ENCODE results near the gene PPP2R3B.
"Not testable (repeated sequence)": the region's sequence is repeated elsewhere in the genome, so short reads cannot be mapped to it uniquely, and the experiment has no call there.

Gene PPP2R3B

DNA sequence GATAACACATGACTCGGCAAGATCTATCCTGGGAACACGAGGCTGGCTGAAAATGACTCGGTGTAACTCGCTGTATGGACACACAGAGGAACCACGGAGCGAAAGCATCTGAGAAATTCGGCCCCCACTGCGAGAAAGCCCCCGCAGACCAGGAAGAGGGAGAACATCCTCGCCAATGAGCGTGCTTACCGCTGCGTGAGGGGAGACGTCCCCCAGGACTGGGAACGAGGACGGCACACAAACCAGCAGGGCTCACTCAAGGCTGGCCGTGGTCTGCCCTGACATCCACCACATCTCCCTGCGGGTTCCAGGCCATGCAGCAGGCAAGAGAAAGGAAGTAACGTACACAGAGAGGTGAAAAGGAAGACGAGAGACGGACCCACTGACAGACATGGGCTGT, 50.5 kb downstream of the PPP2R3B start:
- no peak for DNase-seq

DNA sequence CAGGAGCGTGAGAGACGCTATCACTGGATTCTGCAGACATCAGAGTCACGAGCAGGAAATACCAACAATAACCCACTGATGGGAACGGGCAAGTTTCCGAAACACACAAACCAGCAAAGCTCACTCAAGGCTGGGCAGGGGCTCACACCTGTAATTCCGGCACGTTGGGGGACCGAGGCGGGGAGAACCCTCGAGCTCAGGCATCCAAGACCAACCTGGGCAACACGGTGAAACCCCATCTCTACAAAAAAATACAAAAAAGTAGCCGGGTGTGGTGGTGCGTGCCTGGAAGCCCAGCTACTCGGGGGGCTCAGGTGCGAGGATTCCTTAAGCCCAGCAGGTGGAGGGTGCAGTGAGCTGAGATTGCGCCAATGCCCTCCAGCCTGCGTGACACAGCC, 51.0 kb downstream of the PPP2R3B start:
- no peak for DNase-seq

DNA sequence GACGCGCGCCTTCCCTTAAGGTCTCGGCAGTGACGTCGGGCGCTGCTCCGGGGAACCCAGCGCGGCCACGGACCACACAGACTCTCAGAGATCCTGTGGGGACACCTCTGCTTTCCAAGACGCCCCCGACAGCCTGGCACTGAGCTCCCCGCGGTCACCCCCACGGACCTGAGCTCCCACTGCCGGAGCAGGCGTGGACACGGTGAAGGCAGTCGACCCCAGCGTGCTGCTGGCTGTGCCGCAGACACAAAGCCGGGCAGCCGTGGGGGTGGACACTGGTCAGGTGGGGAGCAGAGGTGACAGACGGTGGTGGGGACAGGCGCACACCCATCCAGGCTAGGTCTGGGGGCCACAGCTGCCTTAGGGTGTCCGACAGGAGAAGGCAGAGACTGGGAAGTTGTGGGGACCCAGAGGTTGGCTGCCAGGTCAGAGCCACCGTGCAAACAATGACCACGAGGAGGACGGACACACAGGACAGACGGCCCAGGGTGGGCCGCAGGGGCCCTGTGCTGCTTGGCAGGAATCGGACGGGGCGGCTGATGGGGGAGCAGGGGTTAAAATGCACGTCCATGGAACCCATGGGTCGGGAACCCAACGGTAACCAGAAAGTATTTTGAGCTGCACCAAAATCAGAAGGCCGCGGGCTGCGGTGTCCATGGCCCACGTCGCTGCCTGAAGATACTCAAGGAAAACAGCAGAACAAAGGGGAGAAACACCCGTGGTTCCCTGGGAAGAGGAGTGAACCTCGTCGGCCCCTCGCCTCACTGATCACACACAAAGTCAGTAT, 51.5 kb downstream of the PPP2R3B start:
- DNase-seq: no peak

DNA sequence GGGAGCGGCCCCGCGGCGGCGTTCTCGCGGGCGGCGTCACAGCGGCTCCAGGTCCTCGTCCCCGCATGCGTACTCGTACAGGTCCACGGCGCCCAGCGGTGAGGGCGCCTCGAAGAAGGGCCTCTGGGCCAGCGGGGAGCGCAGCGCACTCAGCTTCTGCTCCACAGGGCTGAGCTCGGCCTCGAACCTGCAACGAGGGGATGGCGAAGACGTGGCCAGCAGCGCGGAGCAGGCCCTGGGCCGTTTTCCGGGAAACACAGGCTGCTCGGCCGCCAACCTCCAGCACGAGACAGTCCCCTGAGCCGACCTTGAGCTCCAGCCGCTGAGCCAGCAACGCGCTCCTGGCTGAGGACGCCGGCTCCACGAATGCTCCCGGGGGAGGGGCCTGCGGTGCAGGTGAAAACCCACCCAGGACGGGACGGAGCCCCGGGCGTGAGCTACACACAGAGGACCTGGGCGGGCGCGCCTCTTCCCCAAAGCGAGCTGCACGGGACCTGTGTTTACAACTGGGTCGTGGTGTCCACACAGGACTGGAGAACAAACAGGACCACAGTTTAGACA, 52.3 kb downstream of the PPP2R3B start:
- DNase-seq: no peak

DNA sequence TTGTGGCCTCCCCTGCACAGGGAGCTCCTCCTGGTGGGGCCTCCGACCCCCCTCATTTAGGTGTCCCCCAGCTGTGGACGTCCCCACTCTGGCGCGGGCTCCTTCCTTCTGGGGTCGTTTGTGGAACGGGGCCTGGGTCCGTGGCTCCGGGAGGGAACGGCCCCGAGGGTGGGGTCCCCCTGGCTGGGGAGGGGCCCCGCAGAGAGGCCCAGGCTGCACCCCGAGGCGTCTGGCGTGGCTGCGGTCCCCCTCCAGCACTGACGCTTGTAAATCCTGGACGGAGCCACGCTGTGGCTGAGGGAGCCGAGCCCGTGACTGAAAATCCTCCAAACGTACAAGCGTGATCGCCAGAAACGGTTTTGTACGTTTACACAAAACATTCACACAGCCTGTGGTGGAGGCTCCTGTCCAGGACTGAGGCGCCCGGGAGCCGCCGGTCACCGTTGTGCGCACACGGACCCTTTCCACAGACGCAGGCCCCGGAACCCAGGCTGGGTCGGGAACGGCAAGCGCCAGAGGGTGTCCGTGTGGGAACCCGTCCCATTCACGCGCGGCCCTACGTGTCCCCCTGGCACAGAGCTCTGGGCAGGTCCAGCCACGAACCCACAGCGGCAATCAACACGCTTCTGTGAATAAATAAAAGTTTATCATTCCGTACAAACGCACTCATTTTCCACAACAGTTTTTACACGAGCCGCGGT, 52.9 kb downstream of the PPP2R3B start:
- no peak for DNase-seq

DNA sequence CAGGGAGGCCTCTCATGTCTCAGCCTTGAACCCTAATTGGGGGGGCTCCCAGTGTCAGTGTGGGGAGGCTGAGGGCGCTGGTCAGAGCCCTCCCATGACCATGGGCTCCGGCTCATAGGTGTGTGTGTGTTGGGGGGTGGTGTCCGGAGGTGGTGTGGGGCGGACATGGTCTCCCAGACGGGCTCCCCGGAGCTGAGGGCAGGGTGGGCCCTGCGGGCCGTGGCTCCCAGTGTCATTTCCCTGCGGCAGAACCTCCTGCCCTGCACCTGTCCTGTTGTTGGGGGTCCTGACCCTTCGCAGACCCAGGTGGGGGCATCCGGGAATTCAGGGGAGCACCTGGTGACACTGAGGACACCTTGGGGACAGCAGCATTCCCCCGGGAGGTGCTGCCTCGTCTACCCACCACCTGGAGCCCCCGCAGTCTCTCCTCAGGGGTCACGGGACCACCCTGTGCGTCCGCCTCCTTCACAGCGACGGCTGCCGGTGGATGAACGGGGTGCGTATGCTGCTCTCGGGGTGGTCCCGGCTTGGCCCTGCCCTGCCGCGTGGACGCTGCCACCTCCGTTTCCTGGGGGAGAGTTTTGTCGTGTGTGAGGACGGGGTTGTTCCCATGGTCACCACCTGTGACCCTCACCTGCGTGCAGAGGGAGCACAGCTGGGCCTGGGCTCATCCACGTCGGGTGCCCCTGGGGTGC, 53.6 kb downstream of the PPP2R3B start:
- DNase-seq: no peak

DNA sequence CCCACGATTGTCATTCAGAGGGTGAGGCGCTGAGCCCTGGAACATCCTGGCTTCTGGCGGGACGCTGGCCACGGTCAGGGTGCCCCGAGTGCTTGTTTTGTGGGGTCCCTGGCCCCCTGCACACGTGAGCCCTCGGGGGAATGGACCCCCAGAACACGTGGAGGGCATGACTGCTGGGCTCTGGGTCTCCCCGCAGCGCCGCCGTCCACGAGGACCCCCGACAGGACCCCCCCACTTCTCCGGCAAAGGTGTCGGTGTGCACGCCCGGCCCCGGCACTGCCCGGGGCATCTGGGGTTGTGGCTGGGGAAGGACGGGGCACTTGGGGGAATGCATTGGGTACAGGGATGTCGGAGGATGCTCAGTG, 54.2 kb downstream of the PPP2R3B start:
- no peak for DNase-seq

DNA sequence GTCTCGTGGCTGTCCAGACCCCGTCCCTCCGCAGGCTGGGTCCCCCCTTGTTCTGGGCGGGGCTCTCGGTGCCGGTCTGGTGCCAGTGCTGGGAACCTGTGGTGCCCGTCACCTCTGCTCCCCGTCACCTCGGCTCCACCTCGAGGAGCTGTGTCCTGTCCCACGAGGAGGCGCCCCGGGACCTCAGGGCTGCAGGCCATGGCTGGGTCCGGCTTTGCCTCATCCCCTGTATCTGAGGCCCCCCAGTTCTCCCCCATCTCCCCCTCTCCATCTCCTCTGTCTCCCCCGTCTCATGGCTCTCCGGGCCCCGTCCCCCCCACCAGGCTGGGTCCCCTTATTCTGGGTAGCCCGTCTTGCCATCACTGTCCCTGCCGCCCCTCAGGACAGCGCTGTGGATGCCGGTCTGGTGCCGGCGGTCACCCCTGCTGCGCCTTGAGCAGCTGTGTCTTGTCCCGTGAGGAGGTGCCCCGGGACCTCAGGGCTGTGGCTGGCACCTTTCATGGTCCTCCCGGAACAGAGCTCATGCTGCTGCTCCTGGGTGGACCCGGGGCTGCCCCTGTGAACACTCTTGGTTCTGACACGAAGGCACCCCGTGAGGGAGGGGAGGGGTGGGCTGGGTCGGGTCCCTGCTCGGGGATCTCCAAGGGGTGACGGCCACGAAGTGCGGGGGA, 54.7 kb downstream of the PPP2R3B start:
- DNase-seq: no peak

DNA sequence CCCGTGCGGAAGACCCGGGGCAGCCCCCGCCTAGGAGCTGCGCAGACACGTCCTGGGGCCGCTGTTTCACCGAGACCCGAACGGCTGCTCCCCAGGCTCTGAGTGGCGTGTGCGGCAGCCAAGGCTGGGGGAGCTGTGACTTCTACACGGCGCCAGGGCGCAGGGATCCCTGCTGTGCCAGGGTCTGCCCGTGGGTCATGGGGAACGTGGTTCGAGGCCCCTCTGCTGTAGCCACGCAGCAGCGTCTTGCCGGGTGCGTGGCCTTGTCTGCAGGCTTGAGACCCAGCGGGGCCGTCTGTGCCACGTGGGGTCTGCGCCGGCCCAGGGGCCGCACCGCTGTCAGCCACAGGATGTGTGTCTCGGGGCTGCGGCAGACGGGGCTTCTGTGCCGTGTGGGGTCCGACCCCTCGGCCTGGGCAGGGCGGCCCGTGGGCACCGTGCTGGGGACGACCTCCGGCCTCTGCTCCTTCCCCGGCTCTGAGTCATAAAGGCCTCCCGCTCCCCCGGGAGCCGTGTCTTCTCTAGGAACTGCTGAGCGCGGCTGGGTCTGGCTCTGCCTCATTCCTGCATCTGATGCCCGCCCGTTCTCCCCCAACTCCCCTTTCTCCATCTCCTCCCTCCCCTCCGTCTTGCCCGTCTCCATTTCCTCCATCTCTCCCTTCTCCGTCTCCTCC, 55.4 kb downstream of the PPP2R3B start:
- DNase-seq: no peak

DNA sequence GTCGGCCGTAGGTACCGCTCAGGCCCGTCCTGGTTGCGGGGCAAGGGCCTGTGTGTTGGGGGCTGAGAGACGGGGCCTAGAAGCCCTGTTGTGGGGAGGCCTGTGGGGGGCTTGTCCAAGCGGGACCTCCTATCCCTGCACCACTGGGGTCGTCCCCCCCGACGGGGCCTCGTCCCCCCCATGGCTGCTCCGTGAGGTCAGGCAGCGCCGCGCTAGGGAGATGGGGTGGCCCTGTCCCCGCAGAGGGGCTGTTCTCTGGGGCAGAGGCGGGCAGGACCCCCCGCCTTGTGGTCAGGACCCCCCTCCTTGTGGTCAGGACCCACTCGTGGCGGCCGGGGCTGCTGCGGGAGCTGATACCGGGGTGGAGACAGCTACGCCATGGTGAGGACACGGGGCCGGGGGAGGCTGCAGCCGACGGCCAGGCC, 56.0 kb downstream of the PPP2R3B start:
- DNase-seq: no peak

DNA sequence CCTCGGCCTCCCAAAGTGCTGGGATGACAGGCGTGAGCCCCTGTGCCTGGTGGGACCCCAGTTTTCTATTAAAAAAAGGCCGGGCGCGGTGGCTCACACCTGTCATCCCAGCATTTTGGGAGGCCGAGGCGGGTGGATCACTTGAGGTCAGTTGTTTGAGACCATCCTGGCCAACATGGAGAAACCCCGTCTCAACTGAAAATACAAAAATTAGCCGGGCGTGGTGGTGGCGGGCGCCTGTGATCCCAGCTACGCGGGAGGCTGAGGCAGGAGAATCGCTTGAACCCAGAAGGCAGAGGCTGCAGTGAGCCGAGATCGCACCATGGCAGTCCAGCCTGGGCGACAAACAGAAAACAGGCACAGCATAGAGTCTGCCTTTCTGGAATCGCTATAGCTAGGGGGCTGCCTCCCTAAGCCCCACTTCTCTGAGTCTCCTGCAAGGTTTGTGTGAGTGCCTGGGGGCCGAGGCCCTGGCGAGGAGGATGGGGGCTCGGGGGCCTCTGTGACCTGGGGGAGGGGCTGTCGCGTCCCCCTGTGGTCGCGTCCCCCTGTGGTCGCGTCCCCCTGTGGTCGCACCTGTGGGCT, 56.5 kb downstream of the PPP2R3B start:
- DNase-seq: not testable (repeated sequence)

DNA sequence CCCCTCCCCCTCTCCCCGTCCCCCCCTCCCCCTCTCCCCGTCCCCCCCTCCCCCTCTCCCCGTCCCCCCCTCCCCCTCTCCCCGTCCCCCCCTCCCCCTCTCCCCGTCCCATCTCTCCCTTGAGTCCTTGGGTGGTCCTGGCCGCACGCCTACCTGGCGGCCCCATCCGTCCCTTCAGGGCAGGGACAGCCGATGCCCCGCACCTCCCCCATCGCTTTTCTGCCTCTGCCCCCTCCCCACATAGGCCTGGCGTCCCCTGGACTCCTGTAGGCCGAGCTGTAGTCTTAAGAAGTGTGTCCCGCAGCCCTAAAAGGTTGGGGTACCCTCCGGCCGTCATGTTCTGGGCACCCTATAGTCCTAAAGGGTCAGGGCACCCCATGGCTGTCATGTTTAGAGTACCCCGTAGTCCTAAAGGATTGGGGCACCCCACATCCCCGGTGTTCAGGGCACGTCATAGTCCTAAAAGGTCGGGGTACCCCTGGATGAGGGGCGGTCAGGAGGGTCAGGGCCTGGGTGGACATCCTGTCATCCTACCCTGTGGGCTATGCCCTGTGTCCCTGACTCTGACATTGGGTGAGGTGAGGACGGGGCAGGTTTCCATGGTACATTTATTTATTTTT, 57.3 kb downstream of the PPP2R3B start:
- no peak for DNase-seq

DNA sequence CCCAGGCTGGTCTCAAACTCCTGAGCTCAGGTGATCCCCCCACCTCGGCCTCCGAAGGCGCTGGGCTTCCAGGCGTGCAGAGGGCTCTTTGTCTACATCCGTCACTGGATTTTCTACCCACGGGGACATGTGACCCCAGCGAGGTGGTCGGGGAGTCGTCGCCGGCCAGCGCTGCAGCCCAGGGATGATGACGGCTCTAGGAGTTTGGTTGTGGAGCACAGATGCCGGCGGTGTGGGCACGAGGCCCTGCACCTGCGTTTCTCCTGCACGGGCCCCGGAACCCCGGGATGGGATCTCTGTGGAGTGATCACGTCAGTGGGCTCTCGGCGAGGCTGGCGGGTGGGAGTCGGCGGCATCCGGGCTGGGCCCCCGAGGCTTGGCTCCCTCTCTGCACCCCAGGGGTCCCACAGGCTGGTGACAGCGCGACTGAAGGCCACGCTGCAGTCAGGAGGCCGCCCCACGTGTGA, 59.0 kb downstream of the PPP2R3B start:
- DNase-seq: no peak

DNA sequence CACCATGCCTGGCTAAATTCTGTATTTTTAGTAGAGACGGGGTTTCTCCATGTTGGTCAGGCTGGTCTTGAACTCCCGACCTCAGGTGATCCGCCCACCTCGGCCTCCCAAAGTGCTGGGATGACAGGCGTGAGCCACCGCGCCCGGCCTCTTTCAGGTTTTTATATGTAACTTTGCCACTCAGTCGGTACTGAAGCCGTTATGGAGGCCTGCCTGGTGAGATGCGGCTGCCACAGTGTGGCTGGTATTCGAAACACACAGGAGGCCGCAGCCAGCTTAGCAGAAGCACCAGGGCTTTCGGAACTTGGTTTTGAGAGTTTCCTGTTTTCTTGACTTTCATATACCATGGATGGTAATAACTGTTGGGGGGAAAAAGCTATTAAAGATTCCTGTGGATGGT, 62.0 kb downstream of the PPP2R3B start:
- DNase-seq: not testable (repeated sequence)

DNA sequence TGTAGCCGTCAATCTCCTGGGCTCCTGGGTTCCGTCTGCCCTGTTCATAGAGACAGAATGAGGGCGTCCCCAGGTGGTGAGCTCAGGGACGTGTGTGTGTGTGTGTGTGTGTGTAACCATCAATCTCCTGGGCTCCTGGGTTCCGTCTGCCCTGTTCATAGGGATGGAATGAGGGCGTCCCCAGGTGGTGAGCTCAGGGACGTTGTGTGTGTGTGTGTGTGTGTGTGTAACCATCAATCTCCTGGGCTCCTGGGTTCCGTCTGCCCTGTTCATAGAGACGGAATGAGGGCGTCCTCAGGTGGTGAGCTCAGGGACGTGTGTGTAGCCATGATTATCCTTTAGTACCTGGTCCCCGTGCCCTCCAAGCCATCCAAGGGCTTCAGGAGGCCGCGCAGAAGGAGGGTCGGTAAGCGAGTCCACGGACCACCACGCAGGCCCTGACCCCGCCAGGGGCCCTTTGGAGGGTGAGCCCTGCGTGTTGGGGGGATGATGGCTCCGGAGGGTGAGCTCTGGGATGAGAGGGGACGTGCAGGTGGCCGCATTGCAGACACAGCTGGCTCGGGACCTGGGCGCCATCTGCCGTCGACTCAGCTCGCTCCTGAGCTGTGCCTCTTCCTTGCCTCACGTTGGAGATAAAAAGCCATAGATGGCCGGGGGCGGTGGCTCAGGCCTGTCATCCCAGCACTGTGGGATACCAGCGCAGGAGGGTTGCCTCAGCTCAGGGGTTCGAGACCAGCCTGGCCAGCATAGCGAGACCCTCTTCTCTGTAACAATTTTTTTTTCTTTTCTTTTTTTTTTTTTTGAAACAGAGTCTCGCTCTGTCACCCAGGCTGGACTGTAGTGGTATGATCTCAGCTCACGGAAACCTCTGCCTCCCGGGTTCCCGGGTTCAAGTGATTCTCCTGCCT, 62.7 kb downstream of the PPP2R3B start:
- DNase-seq: no peak

DNA sequence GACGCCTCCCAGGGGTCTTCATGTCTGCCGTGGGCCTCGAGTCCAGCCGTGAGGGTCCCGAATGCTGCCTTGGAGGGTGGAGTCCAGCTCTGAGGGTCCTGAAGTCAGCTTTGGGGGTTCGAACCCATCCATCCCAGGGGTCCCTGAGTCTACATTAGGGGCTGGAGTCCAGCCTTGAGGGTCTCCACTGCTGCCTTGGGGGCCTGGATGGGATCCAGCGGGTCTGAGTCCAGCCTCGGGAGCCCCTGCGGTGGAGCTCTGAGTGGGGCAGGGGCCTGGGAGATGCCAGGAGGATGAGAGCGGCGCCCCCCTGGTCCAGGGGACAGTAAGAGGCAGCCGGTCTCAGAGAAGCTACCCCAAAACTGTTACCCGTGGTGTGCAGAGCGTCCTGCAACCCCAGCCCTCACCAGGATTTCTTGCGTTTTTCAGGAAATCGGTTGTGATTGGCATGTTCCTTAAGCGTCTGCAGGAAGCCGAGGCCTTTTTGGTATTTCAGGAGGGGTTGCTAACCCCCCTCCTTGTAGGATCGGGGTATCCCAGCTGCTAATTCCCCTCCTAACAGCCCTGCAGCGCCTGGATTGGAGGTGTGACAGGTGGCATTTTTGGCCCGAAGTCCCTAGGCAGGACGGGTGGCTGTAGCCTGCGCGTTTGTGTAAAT, 66.5 kb downstream of the PPP2R3B start:
- no peak for DNase-seq

DNA sequence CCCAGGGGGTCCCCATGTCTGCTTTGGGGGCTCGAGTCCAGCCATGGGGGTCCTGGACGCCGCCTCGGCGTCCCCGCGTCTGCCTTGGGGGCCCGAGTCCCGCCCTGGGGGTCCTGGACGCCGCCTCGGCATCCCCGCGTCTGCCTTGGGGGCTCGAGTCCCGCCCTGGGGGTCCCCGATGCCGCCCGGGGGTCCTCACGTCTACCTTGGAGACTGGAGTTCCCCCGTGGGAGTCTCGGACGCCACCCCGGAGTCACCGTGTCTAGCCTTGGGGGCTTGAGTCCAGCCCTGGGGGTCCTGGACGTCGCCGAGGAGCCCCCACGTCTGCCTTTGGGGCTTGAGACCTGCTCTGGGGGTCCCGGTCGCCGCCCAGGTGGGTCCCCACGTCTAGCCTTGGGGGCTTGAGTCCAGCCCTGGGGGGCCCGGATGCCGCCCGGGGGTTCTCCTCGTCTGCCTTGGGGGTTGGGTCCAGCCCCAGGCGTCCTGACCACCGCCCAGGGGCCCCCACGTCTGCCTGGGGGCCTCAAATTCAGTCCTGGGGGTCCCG, 67.1 kb downstream of the PPP2R3B start:
- DNase-seq: no peak

DNA sequence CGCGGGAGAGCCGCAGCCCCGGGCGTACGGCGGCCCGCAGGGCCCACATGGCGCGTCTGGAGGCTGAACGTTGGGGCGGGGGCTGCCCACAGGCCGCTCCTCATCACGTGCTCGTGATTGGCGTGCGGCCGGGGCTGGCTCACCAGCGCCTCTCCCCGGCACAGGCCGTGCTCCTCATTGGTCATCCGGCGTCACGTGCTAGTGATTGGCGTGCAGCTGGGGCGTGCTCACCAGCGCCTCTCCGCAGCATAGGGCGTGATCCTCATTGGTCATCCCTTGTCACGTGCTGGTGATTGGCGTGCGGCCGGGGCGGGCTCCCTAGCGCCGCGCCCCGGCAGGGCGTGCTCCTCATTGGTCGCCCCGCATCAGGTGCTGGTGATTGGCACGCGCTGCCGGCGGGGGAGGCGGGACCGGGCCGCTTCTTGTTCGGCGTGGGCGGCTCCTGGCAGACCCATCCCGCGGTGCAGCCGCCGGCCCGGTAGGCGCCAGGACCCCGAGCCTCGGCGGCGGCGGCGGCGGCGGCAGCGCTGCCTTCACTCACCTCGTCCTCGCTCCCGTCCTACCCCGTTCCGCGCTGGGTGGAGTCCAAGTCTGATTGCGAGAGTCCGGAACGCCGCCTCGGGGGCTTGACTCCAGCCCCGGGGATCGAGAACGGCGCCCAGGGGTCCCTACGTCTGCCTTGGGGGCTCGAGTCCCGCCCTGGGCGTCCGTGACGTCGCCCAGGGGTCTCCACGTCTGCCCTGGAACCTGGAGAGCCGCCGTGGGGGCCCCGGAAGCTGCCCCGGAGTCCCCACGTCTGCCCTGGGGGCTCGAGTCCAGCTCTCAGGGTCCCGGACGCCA, 67.7 kb downstream of the PPP2R3B start, which contains the start of gene GTPBP6:
TSS of gene GTPBP6 (minus strand) at position 58 of the 840 bp plus-strand sequence. CDS start at position 49, 9 bp downstream.
- no peak for DNase-seq

Measured in NCI-H446 (cell line).